GM12878 (cell line): Measurements from ENCODE around the gene LPIN1. TPM values are rescaled to one million over a fixed set of nuclear protein-coding genes. Genes with fewer than 3 reads are reported as not detected.

Experiments
- ATAC-seq: fragments of 200-7000 bp; cut with Tn5 transposase; 3 replicates; pipeline ENCODE4 v1.9.1; 2020; ENCODE audit warnings: mild to moderate bottlenecking, moderate library complexity
- BruUV-seq: library from RNA; stranded (reverse); fragments of 400-500 nt; replicated peaks from 2 replicates; lab custom pipeline; 2021; lab: Mats Ljungman, UMichigan
- CTCF ChIA-PET: fragments of 300-600 bp; sonication (Branson Sonifier 250); formaldehyde crosslinking; extraction: SDS; loops from one replicate; lab custom pipeline; 2021; ENCODE audit warnings: inconsistent platforms; lab: Yijun Ruan, JAX
- POLR2A ChIA-PET: fragments of 350-600 bp; formaldehyde crosslinking; extraction: SDS; loops from one replicate; lab custom pipeline; 2021; ENCODE audit warnings: inconsistent platforms; lab: Charles Lee
- RAD21 ChIA-PET: fragments of 300-600 bp; sonication (Branson Sonifier 250); formaldehyde crosslinking; loops from one replicate; lab custom pipeline; 2023; ENCODE audit warnings: antibody characterized with exemption; ENCODE audit not compliant: unreplicated experiment; lab: Charles Lee
- SMC1A ChIA-PET: fragments of 300-600 bp; sonication (Branson Sonifier 250); formaldehyde crosslinking; loops from one replicate; lab custom pipeline; 2023; ENCODE audit not compliant: unreplicated experiment, uncharacterized antibody; lab: Charles Lee
- DNase-seq: peaks from one replicate; pipeline ENCODE4 v3.0.0-alpha.2; 2011; ENCODE audit warnings: low read depth, low spot score
- FAIRE-seq: peaks from 3 replicates; lab custom pipeline; 2011; peaks lifted over from hg19 to GRCh38; lab: Jason Lieb, UNC
- H2AFZ ChIP-seq: 2 replicates; pipeline ENCODE4 v1.6.0; 2011; ENCODE audit warnings: low read depth, low read length, control low read depth; ENCODE audit not compliant: control insufficient read depth
- H3K27ac ChIP-seq: 2 replicates; pipeline ENCODE4 v1.5.1; 2011; ENCODE audit warnings: control low read depth; ENCODE audit not compliant: control insufficient read depth, insufficient read depth
- H3K27me3 ChIP-seq, 2 experiments: replicated peaks in 1 of 2; 2 replicates each; pipeline versions ENCODE4 v1.6.0 to v1.6.1; 2011; ENCODE audit warnings: low read length in 1 of 2; ENCODE audit not compliant: control insufficient read depth in 2 of 2, insufficient read depth in 2 of 2
- H3K36me3 ChIP-seq, 2 experiments: 2 replicates each; pipeline ENCODE4 v1.5.1; 2011; ENCODE audit warnings: low read length in 1 of 2; ENCODE audit not compliant: control insufficient read depth in 2 of 2, insufficient read depth in 2 of 2
- H3K4me1 ChIP-seq: 2 replicates; pipeline ENCODE4 v1.6.1; 2011; ENCODE audit warnings: mild to moderate bottlenecking, low read length, moderate library complexity, mixed read lengths; ENCODE audit not compliant: control insufficient read depth, insufficient read depth
- H3K4me2 ChIP-seq: 2 replicates; pipeline ENCODE4 v1.6.0; 2011; ENCODE audit warnings: control low read depth; ENCODE audit not compliant: control insufficient read depth, insufficient read depth
- H3K4me3 ChIP-seq: fragments of 200-600 bp; sonication (generic); 2 replicates; pipeline ENCODE4 v1.5.1; 2016
- H3K79me2 ChIP-seq: 2 replicates; pipeline ENCODE4 v1.6.0; 2011; ENCODE audit warnings: low read length; ENCODE audit not compliant: control insufficient read depth, insufficient read depth
- H3K9ac ChIP-seq: 2 replicates; pipeline ENCODE4 v1.8.0; 2011; ENCODE audit warnings: low read length, control low read depth, mixed read lengths; ENCODE audit not compliant: control insufficient read depth, insufficient read depth
- H3K9me3 ChIP-seq: replicated peaks from 3 replicates; pipeline ENCODE4 v1.5.1; 2011; ENCODE audit warnings: mild to moderate bottlenecking, low read length; ENCODE audit not compliant: control insufficient read depth, insufficient read depth
- H4K20me1 ChIP-seq: 2 replicates; pipeline ENCODE4 v1.6.0; 2011; ENCODE audit not compliant: control insufficient read depth, insufficient read depth
- BACH1 ChIP-seq: fragments of 450-650 bp; IDR thresholded peaks from 2 replicates; pipeline ENCODE4 v1.6.1; 2017; ENCODE audit warnings: mild to moderate bottlenecking, borderline replicate concordance
- BCL11A ChIP-seq: IDR thresholded peaks from 2 replicates; pipeline ENCODE4 v1.6.1; 2011; ENCODE audit warnings: low read depth, low read length
- BMI1 ChIP-seq: fragments of 450-650 bp; IDR thresholded peaks from 2 replicates; pipeline ENCODE4 v1.6.1; 2016; ENCODE audit warnings: mild to moderate bottlenecking, moderate library complexity, borderline replicate concordance
- FOXM1 ChIP-seq: IDR thresholded peaks from 2 replicates; pipeline ENCODE4 v1.6.1; 2012; ENCODE audit warnings: low read depth, mild to moderate bottlenecking, inconsistent platforms, low read length, moderate library complexity
- HDAC2 ChIP-seq: fragments of 200-600 bp; sonication (generic); IDR thresholded peaks from 2 replicates; pipeline ENCODE4 v1.6.1; 2017
- SIX5 ChIP-seq: IDR thresholded peaks from 2 replicates; pipeline ENCODE4 v1.6.1; 2011; ENCODE audit warnings: mild to moderate bottlenecking, low read depth, low read length, moderate library complexity; ENCODE audit not compliant: severe bottlenecking
- WGBS: methylation state at CpG from one replicate; pipeline ENCODE4 v1.1.6; 2016; ENCODE audit warnings: low lambda C conversion rate; ENCODE audit not compliant: insufficient replicate concordance, insufficient coverage; ENCODE audit errors: missing lambda C conversion rate; 5-methylcytosine and 5-hydroxymethylcytosine counted together
- in situ Hi-C: fragments of 300-500 bp; cut with MboI; formaldehyde crosslinking; loops from 9 replicates; pipeline ENCODE4 v1.14.3; 2018; ENCODE audit warnings: mixed read lengths
- intact Hi-C: fragments of 100-400 bp; cut with micrococcal nuclease; formaldehyde crosslinking; loops from one replicate; pipeline ENCODE4 v1.14.2; 2022; ENCODE audit not compliant: unreplicated experiment
- polyA plus RNA-seq, 11 experiments: library from polyadenylated mRNA; depleted of rRNA in 4 of 11; unstranded in 6 of 11; stranded (reverse) in 5 of 11; fragments of >200 nt; fragmentation: Nextera tagmentation in 4 of 11; fragmentation: Illumina TruSeq in 1 of 11; extraction: Ambion mirVana in 4 of 11; extraction: Trizol in 1 of 11; gene quantifications; 1 replicate in 1 of 11; 2 replicates in 10 of 11; pipeline versions ENCODE4 v1.2.1 to v1.2.3, GENCODE V29; 2011 to 2016; ENCODE audit warnings: inconsistent platforms in 2 of 11, missing spikeins in 2 of 11, low read depth in 1 of 11
- total RNA-seq, 4 experiments: library from RNA; depleted of rRNA in 3 of 4; stranded (reverse); fragments of >200 nt in 3 of 4; fragmentation: Illumina TruSeq in 1 of 4; extraction: Trizol in 1 of 4; gene quantifications; 2 replicates each; pipeline versions ENCODE4 v1.2.1 to v1.2.3, GENCODE V29; 2013 to 2021
- TF ChIP-seq, protein P1 (sequence below): fragments of 450-650 bp; conservative IDR thresholded peaks from 2 replicates; pipeline ENCODE4 v1.6.1; 2017; ENCODE audit warnings: mild to moderate bottlenecking, moderate library complexity
- TF ChIP-seq, protein P2 (sequence below): fragments of 450-650 bp; IDR thresholded peaks from 2 replicates; pipeline ENCODE4 v1.6.1; 2016; ENCODE audit warnings: mild to moderate bottlenecking

Gene LPIN1
- total and polyA plus RNA-seq, 10 of the 15 experiments (the other 5 are each of a cell fraction or from before 2014, with no cell fraction given): 18.8 to 82.5 (median 50.3) TPM

DNA sequence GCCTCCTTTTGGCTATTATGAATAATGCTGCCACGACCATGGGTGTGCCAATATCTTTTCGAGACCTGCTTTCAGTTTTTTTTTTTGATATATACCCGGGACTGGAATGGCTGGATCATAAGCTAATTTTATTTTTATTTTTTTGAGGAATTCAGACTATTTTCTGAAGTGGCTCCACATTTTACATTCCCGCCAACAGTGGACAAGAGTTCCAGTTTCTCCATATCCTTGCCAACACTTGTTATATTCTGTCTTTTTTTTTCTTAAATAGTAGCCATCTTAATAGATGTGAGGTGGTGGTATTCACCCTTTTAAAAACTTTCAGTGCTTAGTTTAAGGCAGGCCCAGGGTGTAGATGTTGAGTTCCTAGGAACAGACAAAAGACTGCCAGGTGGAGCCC lies 11.8 kb downstream of the LPIN1 start:
- Histone ChIP-seq H3K36me3 (peaks cover 0 to 5% of the 10 kb centered on the region in 2 experiments; a peak in 2 of 4 replicates), H3K4me2 (no peak overlapping the region), H3K4me1 (peaks cover 27% of the 10 kb centered on the region), H3K9ac (no peak overlapping the region), H2AFZ (no peak overlapping the region), H3K27me3 (no peaks in the 10 kb centered on the region), H3K9me3 (no peaks in the 10 kb centered on the region), H3K79me2 (peaks cover 24% of the 10 kb centered on the region), H3K4me3 (no peak overlapping the region), H4K20me1 (no peaks in the 10 kb centered on the region), H3K27ac (no peak overlapping the region)
- no peak for ATAC-seq
- ChIA-PET RAD21 (interaction anchor here (0.6 to 2.9 kb wide), 6 partner anchors 11 to 62 kb away, joined by 3 to 16 read pairs (median 8); partner anchors contain the start of gene LPIN1), POLR2A (interaction anchor here (0.7 to 7.0 kb wide), 6 partner anchors 9 to 187 kb away, joined by 3 to 84 read pairs (median 5); partner anchors contain the start of gene LPIN1), SMC1A (interaction anchor here (0.9 to 16.4 kb wide), 10 partner anchors 9 to 65 kb away, joined by 3 to 222 read pairs (median 5); partner anchors contain the start of gene LPIN1), CTCF (interaction anchor here (1.0 to 28.9 kb wide), 7 partner anchors 9 to 69 kb away, joined by 3 to 684 read pairs (median 10); partner anchors contain the start of gene LPIN1)
- no TSS peak for BruUV-seq
- FAIRE-seq: no peak
- intact Hi-C loops: no loop called here
- in situ Hi-C loops: no loop called here
- DNase-seq: no peak
- 79% methylated on average over 4 of the region's 4 CpGs for WGBS
- TF ChIP-seq SIX5 (no peak), BCL11A (no peak), HDAC2 (no peak), BACH1 (no peak), FOXM1 (no peak), BMI1 (no peak)
- TF ChIP-seq, protein P1, sequence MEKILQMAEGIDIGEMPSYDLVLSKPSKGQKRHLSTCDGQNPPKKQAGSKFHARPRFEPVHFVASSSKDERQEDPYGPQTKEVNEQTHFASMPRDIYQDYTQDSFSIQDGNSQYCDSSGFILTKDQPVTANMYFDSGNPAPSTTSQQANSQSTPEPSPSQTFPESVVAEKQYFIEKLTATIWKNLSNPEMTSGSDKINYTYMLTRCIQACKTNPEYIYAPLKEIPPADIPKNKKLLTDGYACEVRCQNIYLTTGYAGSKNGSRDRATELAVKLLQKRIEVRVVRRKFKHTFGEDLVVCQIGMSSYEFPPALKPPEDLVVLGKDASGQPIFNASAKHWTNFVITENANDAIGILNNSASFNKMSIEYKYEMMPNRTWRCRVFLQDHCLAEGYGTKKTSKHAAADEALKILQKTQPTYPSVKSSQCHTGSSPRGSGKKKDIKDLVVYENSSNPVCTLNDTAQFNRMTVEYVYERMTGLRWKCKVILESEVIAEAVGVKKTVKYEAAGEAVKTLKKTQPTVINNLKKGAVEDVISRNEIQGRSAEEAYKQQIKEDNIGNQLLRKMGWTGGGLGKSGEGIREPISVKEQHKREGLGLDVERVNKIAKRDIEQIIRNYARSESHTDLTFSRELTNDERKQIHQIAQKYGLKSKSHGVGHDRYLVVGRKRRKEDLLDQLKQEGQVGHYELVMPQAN: no peak
- TF ChIP-seq, protein P2, sequence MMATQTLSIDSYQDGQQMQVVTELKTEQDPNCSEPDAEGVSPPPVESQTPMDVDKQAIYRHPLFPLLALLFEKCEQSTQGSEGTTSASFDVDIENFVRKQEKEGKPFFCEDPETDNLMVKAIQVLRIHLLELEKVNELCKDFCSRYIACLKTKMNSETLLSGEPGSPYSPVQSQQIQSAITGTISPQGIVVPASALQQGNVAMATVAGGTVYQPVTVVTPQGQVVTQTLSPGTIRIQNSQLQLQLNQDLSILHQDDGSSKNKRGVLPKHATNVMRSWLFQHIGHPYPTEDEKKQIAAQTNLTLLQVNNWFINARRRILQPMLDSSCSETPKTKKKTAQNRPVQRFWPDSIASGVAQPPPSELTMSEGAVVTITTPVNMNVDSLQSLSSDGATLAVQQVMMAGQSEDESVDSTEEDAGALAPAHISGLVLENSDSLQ: no peak
